GM18508 (cell line): ENCODE results near the gene ZBTB11.
A peak's percentile ranks its signal among the peaks of the same experiment; 100 is the strongest.
"Not testable (repeated sequence)": the region's sequence is repeated elsewhere in the genome, so short reads cannot be mapped to it uniquely, and the experiment has no call there.

Experiments
- ATAC-seq: cut with Tn5 transposase; IDR thresholded peaks from one replicate; pipeline ENCODE4 v1.9.1; 2021; ENCODE audit warnings: moderate number of reproducible peaks; ENCODE audit not compliant: insufficient read depth, unreplicated experiment

ZBTB11 gene

DNA sequence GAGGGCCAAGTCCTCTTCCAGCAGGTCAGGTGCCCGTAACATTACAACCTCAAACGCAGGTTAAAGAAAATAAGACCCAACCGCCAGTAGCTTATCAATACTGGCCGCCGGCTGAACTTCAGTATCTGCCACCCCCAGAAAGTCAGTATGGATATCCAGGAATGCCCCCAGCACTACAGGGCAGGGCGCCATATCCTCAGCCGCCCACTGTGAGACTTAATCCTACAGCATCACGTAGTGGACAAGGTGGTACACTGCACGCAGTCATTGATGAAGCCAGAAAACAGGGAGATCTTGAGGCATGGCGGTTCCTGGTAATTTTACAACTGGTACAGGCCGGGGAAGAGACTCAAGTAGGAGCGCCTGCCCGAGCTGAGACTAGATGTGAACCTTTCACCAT lies 16.6 kb upstream of the ZBTB11 start:
- peak; percentile 48 for ATAC-seq

DNA sequence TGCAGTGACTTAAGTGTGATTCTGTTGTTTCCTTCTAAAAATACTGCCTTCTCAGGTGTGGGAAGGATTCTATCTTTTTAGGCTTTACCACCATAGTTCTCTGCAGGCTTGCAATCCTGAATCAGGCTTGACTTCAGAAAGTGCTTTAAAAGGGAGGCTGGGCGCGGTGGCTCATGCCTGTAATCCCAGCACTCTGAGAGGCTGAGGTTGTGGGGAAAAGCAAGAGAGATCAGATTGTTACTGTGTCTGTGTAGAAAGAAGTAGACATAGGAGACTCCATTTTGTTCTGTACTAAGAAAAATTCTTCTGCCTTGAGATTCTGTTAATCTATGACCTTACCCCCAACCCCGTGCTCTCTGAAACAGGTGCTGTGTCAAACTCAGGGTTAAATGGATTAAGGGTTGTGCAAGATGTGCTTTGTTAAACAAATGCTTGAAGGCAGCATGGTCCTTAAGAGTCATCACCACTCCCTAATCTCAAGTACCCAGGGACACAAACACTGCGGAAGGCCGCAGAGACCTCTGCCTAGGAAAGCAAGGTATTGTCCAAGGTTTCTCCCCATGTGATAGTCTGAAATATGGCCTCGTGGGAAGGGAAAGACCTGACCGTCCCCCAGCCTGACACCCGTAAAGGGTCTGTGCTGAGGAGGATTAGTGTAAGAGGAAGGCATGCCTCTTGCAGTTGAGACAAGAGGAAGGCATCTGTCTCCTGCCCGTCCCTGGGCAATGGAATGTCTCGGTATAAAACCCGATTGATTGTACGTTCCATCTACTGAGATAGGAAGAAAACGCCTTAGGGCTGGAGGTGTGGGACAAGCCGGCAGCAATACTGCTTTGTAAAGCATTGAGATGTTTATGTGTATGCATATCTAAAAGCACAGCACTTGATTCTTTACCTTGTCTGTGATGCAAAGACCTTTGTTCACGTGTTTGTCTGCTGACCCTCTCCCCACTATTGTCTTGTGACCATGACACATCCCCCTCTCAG lies 15.0 kb upstream of the ZBTB11 start:
- not testable (repeated sequence) for ATAC-seq

DNA sequence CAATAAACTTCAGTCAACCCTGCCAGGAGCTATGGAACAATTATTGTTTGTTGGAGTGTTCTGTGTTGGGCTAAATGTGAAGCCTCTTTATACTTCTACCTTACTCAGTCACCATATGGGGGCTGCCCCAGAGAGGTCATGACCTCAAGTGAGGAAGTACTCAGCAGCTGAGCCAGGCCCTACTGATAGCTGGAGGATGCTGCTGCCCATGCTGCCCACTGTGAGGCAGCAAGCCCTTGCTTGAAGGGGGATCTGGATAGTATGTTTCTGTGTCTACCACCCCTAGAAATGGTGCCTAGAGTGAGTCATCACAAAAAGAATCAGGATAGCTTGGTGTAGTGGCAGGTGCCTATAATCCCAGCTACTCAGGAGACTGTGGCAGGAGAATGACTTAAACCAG lies 14.0 kb upstream of the ZBTB11 start:
- ATAC-seq, result peak; percentile 49

DNA sequence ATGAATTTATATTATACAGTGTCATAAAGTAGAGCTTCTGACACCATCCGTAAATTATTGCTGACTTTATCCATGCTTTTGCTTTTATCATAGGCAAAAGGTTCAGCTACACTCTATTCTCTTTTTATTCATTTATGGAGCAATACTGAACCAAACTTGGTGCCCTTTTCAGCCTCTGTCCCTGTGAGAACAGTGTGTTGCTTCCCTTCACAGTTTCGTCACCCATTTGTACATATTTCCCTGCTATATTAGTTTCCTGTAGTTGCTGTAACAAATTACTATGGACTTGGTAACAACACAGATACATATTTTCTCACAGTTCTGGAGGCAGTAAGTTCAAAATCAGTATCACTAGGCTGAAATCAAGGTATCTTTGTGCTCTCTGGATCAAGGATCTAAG lies 12.4 kb upstream of the ZBTB11 start:
- no peak for ATAC-seq

DNA sequence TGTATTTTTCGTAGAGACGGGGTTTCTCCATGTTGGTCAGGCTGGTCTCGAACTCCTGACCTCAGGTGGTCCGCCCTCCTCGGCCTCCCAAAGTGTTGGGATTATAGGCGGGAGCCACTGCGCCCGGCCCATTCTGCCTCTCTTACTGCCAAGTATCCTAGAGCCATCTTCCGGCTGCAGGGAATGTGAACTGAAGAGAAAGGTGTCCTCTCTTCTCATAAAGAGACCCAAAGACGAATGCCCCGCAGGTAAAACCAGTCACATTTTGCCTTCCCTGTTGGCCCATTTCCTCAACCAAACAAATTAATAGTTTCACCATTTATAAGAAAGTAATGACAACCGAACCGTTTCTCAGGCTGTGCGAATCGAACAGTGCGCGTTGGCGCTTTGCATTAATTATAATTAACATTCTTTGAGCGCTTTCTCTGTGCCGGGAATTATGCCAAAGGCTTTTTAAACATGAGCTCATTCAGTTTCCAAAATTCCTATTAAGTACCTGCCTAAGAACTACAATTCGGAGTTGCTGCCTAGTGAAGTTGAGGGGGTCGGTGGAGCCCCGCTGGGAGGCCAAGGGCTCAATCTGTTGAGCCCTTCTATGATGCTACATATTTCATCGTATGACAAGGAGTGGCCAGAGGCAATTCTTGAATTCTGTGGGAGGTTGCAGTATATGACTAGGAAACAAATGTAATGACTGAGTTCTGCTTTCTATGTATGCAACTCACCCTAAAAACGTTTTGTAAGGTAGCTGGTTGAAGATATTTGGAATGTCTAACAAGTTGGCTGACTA lies 10.4 kb upstream of the ZBTB11 start:
- ATAC-seq, result no peak

DNA sequence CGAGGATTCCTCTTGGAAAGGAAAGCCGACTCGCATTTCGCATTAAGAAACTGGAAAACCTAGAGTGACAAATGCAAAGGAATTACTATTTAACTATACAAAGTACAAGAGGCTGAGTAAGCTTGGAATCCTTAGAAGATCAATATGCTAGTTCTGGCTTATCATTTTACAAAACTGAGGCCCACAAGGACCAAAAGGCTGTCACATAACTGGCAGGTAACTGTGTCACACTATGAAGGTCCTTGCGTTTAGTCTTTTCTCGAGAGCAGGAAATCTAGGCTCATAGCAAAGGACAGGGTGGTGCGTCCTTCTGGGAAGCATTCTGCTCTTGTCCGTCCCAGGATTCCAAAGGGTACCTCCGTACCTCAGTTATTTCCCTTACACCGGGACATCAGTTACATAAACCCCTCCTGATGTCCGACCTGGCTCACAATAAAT lies 9.0 kb upstream of the ZBTB11 start:
- no peak for ATAC-seq

DNA sequence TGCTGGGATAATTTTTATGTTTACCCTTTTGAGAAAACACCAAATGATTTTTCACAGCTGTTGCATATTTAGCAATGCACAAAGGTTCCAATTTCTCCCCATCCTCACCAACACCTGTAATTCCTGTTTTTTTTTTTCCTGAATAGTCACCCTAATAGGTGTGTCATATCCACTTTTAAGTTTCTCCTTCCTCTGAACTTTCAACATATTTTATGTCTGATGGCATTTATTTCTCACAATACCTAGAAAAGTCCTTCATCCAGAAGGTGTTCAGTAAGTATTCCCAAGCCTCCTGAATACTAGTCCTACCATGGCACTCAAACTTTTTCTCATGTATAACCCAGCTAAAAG lies 8.1 kb upstream of the ZBTB11 start:
- ATAC-seq, result no peak

DNA sequence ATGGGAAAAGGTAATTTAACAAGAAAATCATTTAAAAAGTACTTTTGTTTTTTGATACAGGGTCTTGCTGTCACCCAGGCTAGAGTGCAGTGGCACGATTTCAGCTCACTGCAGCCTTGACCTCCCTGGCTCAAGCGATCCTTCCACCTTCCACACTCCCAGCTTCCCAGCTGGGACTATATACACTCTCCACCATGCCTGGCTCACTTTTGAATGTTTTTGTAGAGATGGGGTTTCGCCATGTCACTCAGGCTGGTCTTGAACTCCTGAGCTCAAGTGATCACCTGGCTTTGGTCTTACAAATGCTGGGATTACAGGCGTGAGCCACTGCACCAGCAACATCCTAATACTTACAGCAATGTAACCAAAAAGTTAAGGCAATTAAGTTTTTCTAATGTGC lies 3.5 kb upstream of the ZBTB11 start:
- no peak for ATAC-seq

DNA sequence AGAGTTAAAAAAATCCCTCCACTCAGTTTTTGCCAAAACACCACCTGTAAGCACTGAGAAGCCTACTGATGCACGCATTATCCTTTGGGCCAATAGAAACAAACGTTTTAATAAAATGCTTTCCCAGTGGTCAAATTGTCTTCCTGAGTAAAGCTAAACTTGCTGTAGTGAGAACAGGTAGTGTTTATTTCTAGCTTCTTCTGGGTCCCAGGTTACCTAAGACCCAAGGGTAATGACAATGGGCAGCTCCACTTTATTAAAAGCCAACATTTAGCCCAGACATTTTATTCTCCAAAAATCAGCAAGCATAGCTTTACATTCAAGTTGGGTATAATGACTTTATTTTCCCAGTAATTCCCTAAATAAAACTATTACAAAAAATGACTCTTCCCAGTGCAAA lies 1.9 kb upstream of the ZBTB11 start:
- ATAC-seq, result not testable (repeated sequence)

DNA sequence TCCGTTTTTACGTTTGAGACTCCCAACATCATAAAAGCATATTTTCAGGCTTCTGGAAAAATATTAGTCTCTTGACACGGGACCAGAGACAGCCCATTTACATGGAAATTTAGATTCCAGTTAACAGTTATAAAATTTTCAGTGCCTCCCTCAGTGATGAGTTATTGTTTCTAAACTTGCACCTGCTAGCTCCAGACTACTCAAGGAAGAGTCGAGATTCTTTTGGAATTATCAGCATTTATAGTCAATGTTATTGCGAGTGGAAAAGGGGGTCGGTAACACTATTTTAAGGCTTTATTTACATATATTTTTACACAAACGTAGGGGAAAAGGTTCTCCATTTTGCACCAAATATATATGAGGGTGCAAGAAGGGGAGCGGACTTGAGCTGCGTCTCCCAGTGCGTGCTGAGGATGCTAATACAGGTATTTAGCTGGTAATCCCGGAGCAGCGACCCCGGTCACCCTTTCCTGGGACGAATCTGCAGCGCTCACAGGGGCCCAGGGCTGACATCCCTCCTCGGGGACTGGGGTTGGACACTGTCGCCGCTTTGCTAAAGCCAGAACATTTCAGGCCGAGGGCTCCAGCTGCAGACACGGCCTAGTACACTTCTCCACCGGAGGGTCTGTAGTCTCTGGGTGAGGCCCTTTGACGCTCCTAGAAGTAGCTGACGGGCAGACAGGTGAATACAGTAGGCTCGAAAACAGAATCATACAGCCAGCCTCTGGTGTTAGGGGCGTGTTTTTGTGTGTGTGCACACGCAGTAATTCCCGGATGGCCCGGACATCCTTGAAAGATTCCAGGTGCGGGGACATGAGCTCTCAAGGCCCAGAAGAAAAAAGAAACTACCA lies 729 bp upstream of the ZBTB11 start:
- ATAC-seq, result no peak

DNA sequence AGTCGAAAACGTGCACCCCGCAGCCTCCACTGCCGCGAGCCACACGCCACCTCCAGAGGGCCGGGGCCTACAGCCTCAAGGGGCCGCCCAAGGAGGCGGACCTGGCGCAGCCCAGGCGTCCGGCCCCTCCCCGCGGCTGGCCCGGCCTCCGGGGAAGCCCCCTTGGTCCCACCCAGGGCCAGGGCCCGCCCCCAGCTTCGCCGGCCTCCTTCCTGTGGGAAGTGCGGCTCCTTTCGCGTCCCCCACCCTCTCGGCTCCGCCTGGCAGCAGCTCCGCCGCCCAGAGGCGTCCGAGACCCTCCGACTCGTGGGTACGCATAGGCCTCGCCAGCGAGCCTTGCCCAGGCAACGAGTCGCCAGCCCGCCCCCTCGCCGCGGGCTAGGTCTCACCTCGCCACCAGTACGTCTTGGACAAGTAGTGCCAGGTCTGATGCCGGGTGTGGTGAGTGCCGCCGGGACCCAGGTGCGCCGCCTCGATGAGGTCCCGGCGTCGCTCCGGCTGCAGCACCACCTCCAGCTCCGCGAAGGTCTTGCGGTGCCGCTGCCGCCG lies 642 bp downstream of the ZBTB11 start:
- ATAC-seq, result peak; percentile 56

DNA sequence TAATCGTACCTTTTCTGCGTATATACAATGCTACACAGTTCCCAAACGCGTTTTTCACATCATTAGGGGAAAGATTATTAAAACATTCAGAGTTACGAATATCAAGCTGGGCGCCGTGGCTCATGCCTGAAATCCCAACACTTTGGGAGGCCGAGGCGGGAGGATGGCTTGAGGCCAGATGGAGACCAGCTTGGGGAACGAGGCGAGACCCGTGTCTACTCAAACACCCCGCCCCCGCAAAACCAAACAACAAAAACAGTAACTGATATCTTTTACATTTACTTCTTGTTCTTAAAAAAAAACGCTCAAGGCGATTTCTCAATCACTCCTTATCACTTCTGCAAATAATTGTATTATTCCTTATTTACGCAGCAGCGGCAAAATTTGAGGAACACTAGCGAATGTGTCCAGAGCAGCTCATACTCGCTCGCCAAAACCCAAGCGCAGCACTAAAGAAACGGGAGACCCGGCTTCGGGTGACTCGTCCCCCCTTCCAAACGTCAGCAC lies 1.2 kb downstream of the ZBTB11 start:
- ATAC-seq, result no peak

DNA sequence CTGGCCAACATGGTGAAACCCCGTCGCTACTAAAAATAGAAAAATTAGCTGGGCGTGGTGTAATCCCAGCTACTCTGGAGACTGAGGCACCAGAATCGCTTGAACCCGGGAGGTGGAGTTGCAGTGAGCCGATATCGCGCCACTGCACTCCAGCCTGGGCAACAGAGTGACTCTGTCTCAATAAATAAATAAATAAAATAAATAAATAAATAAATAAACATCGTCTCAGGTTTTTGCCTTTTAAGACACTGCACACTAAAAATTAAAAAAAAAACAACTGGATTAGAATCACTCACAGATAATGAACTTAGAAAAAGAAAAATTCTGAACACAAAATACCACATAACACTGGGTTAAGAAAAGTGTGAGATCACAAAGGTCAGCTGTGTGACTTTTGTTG lies 2.4 kb downstream of the ZBTB11 start:
- ATAC-seq, result no peak

DNA sequence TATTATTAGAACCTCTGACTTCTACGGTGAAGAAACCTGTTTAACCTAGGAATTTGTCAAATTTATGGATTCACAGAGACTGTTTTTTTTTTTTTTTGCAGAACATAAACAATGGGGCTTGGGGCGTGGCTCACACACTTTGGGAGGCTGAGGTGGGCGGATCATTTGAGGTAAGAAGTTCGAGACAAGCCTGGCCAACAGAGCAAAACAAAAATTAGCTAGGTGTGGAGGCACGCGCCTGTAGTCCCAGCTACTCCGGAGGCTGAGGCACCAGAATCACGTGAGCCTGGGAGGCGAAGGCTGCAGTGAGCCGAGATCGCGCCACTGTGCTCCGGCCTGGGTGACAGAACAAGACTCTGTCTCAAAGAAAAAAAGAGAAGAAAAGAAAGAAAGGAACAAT lies 3.0 kb downstream of the ZBTB11 start:
- ATAC-seq, result no peak

DNA sequence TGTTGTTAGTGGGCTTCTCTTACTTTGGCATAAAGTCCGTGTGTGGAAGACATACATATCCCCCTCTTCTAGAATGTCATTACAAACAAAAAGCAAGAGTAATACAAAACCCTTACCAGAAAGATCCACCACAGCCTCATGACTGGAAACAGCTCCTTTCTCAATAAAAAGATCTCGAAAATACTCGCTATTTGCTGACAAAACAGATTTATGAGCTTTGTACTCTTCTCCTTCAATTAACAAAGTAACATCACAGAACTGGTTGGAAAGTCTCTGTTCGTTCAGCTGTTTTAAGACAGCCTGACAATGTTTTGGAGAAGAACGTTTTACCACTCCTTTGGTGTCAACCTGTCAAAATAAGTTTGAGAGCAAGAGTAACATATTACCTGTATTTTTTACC lies 5.9 kb downstream of the ZBTB11 start:
- no peak for ATAC-seq

DNA sequence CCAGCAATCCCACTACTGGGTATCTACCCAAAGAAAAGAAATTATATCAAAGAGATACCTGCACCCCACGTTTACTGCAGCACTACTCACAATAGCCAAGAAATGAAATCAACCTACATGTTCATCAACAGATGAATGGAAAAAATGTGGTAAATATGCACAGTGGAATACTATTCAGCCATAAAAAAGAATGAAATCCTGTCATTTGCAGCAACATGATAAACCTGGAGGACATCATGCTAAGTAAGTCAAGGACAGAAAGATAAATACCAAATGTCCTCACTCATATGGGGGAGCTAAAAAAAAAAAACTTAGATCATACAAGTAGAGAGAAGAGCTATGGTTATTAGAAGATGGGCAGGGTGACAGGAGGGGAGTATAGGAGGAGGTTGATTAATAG lies 9.1 kb downstream of the ZBTB11 start:
- no peak for ATAC-seq

DNA sequence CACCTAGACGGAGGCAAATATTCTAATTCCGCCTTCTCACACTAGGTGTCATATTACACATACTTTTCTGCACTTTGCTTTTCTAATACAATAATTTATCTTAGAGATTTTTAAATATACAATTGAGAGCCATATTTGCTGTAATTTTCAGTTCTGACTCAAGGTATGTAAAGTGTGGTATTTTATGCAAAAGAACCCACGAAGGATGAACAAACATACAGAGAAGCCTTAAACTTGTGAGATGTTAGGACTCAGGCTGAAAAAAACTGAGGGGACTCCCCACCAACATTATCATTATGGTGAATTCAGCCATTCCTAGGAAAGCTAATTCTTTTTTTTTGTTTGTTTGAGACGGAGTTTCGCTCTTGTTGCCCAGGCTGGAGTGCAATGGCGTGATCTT lies 9.6 kb downstream of the ZBTB11 start:
- no peak for ATAC-seq

DNA sequence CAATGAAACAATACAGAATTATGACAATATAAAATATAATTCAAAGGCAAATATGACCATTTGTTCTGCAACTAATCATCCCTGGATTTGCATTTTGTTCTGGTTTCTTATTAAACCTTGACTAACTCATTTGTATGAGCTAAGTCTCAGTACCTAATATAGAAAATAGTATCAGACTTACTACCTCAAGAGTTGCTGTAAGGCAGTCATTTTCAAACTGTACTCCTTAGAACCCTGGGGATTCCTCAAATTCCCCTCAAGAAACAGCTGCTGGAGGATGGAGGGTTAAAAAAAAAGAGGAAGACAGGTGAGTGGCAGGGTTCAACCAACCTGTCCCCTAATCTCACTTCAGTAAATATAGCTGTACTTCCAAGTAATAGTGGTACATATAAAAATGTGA lies 11.1 kb downstream of the ZBTB11 start:
- ATAC-seq, result no peak

DNA sequence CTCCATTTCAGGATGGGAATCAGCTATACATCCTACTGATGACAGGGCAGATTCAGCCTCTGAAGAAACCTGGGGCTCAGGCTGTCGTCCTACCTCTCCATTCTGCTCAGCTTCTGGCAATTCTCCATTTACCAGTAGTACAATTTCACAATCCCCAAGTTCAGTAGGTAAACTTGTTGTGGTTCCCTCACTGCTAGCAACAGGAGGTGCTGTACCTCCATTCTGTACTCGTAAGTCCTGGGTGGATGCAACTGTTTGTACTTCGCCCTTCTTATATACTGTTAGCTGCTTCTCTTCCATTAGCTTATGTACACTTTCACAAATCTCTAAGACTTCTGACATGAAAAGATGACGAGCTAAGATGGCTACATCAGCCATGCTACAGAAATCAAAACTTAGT lies 11.6 kb downstream of the ZBTB11 start:
- ATAC-seq, result no peak

DNA sequence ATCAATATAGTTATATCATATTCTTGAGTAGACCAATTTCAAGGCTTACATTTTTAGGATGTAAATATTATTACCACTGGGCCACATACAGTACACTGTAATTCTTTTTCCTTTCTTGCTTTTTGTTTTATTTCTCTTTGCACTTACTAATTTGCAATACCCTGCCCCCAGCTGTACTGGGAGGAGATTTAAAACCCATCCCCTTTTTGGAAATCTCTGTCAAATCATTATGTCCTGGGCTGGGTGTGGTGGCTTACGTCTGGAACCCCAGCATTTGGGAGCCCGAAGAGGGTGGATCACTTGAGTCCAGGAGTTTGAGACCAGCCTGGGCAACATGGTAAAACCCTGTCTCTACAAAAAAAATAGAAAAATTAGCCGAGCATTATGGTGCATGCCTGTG lies 16.2 kb downstream of the ZBTB11 start:
- no peak for ATAC-seq
